Lower leg skin (tissue), 4 donors: Measurements from ENCODE around the gene TBC1D22A. TPM values are rescaled to one million over a fixed set of nuclear protein-coding genes. Genes with fewer than 3 reads are reported as not detected.
"Not testable (repeated sequence)": the region's sequence is repeated elsewhere in the genome, so short reads cannot be mapped to it uniquely, and the experiment has no call there.

ENCODE experiments used
- DNase-seq, 2 donors: peaks; one replicate each; pipeline ENCODE4 v3.0.0-alpha.2; 2019; ENCODE audit warnings: low spot score in 2 of 2
- H3K4me3 ChIP-seq: fragments of 200-600 bp; sonication (generic); 2 replicates; pipeline ENCODE4 v1.5.1; 2017; ENCODE audit warnings: mild to moderate bottlenecking, low read depth; ENCODE audit not compliant: poor library complexity, severe bottlenecking
- POLR2A ChIP-seq, 2 donors: fragments of 450-650 bp; IDR thresholded peaks; one replicate each; pipeline ENCODE4 v1.6.1; 2016 to 2017; ENCODE audit warnings: antibody characterized with exemption in 2 of 2, mild to moderate bottlenecking in 1 of 2, moderate library complexity in 1 of 2
- WGBS, 2 donors: methylation state at CpG; one replicate each; pipeline ENCODE4 v1.1.5; 2018; 5-methylcytosine and 5-hydroxymethylcytosine counted together
- intact Hi-C: fragments of 100-400 bp; cut with DNase I; formaldehyde crosslinking; loops from one replicate; pipeline ENCODE4 v1.15.0; 2023; ENCODE audit warnings: low total_unique reads
- total RNA-seq, 4 donors: library from RNA; depleted of rRNA; stranded (reverse); fragments of >200 nt; gene quantifications; one replicate each; pipeline ENCODE4 v1.1.0, GENCODE V29; 2016
- TF ChIP-seq, protein P1 (sequence below), 3 donors: fragments of 450-650 bp; IDR thresholded peaks; one replicate each; pipeline ENCODE4 v1.5.1; 2016; ENCODE audit warnings: antibody characterized with exemption in 3 of 3, mild to moderate bottlenecking in 3 of 3, moderate library complexity in 2 of 3

TBC1D22A gene
- total RNA-seq, 4 donors from 2014 or later = 21.8 to 32.3 (median 31.6) TPM

DNA sequence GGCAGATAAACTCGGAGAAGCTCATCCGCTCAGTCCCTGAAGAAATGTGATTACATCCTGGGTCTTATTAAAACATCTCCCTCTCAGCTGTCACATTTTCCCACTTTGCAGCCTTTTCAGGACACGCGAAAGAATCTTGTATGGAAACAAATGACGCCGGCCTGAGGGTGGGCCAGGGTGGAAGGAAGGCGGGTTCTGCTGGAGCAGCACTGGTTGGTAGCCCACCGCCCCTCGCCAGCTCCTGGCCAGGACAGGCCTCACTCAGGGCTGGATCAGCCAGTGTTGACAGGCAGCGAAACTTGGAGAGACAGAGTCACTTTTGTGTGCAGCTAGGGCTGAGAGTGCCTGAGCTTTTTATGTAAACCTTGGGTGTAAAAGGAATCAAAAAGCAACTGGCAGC, 371.8 kb downstream of the TBC1D22A start:
- TF ChIP-seq POLR2A (IDR thresholded peaks at IDR 0.05) = no peak
- TF ChIP-seq, protein P1, sequence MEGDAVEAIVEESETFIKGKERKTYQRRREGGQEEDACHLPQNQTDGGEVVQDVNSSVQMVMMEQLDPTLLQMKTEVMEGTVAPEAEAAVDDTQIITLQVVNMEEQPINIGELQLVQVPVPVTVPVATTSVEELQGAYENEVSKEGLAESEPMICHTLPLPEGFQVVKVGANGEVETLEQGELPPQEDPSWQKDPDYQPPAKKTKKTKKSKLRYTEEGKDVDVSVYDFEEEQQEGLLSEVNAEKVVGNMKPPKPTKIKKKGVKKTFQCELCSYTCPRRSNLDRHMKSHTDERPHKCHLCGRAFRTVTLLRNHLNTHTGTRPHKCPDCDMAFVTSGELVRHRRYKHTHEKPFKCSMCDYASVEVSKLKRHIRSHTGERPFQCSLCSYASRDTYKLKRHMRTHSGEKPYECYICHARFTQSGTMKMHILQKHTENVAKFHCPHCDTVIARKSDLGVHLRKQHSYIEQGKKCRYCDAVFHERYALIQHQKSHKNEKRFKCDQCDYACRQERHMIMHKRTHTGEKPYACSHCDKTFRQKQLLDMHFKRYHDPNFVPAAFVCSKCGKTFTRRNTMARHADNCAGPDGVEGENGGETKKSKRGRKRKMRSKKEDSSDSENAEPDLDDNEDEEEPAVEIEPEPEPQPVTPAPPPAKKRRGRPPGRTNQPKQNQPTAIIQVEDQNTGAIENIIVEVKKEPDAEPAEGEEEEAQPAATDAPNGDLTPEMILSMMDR (IDR thresholded peaks at IDR 0.05) = no peak
- no peak for DNase-seq
- 78 to 79% methylated on average over 10 of the region's 10 CpGs for WGBS, 2 donors
- intact Hi-C loops = no loop called here
- H3K4me3 ChIP-seq = no peak overlapping the region

DNA sequence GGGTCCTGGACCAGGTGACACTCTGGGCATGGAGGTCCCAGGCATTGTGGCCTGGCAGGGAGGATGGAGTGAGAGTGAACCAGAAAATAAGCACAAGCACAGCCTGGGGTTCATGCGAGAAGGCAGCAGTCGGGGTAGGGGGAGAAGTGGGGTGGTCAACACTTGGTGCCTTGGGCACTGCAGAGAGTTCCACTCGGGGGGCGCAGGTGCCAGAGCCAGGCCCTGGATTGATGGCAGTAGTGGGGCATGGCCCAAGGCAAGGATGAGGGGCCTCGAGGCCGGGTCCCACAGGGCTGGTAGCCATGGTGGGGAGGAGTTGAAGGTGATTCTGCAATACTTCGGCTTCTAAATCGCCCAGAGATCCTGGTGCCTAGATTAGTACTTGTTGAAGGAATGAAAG, 372.9 kb downstream of the TBC1D22A start:
- intact Hi-C loops = no loop called here
- no peak overlapping the region for H3K4me3 ChIP-seq
- no peak for DNase-seq
- TF ChIP-seq, protein P1 (IDR thresholded peaks at IDR 0.05) = no peak
- TF ChIP-seq POLR2A (IDR thresholded peaks at IDR 0.05) = no peak
- 82 to 85% methylated on average over 8 of the region's 8 CpGs for WGBS, 2 donors

DNA sequence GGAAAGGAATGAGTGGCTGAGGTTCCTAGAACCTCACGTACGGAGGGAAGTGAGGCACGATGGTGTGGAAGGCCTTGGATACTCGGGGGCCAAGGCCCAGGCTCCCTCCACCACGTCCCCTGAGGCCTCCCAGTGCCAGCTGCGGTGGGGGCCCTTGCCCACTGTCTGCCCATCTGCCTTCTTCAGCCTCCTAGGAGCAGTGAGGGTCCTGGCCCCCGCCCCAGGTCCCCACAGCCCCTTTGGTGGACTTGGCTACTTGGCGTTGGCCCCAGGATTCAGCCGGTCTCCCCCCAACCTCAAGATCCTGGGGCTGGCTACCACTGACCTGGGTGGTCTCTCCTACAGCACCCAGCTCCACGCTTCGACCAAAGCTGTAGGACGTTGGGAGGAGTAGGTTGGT, 373.6 kb downstream of the TBC1D22A start:
- 95% methylated on average over 12 of the region's 12 CpGs for WGBS, 2 donors

DNA sequence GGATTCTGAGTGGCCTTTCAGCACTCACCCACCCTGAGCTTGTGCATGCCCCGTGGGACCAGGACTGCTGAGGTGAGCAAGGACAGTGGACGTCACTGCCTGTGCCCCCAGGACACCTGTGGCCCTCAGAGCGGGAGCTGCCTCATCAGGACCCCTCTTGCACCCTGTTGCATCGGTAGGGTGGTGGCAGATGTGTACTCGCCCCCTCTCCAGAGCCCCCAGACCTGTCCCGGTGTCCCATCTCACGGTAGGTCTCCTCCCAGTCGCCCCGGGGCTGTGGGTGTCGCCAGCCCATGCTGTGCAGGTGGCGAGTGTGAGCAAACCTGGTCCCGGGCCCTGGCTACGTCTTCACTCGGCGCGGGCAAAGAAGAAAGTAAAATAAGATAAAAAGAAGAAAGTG, 374.2 kb downstream of the TBC1D22A start:
- H3K4me3 ChIP-seq = no peak overlapping the region
- no peak for DNase-seq
- intact Hi-C loops = no loop called here
- WGBS, 2 donors = 70 to 80% methylated on average over 13 to 16 of the region's 16 CpGs
- TF ChIP-seq, protein P1 (IDR thresholded peaks at IDR 0.05) = no peak
- TF ChIP-seq POLR2A (IDR thresholded peaks at IDR 0.05) = no peak

More for the DNA sequence above, 373.6 kb downstream of the TBC1D22A start:
- H3K4me3 ChIP-seq = no peak overlapping the region
- intact Hi-C loops = no loop called here
- DNase-seq = no peak
- TF ChIP-seq POLR2A (IDR thresholded peaks at IDR 0.05) = no peak
- TF ChIP-seq, protein P1 (IDR thresholded peaks at IDR 0.05) = no peak

DNA sequence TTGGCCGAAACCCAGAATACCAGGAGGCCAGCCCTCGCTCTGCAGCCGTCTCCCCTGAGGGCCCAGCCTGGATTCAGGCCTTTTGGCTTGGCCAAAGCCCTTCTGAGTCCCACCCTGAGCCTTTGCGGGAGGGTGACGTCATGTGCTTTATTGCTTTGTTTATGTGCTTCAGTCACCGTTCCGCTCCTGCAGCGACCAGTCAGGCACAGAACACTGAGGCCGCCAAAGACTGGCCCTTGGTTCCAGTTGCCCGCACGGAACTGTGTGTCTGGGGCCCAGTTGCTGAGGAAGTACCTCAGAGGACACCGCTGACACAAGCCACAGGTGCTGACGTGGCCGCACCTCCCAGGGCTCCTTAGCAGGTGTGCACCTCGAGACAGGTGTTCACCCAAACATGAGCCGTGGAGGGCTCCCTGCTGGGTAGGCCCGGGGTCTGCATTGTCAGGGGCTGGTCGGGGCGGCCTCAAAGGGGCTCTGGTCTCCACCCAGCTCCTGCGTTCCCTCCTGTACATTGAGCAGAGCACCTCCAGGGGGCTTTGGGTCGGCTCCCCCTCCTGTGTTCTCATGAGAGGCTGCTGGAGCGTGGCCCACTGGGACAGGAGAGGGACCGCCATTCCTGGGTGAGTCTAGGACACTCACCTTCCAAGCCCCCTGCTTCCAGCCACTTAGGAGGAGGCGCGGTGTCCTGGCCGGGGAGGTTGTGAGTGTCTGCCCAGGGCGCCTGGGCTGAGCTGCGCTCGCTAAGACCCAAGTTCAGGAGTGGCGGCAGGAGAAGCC, 376.8 kb downstream of the TBC1D22A start:
- no peak for TF ChIP-seq POLR2A (IDR thresholded peaks at IDR 0.05)
- TF ChIP-seq, protein P1 (IDR thresholded peaks at IDR 0.05) = no peak
- H3K4me3 ChIP-seq = no peak overlapping the region
- DNase-seq = no peak
- 95 to 97% methylated on average over 20 to 28 of the region's 30 CpGs for WGBS, 2 donors
- intact Hi-C loops = no loop called here

DNA sequence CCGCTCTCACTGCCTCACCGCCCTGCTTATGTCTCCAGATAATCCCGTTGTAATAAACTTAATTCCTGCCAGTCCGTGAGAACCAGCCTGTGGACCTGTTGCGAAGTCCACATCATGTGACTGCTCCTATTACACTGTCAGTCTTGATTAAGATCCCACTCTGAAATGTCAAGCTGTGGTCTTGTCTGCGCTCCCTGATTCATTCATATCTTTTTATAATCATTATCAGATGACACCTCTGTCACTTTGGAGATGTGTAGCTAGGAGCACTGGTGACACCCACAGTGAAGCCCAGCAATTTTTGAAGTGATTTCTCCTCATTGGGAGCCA, 377.3 kb downstream of the TBC1D22A start:
- 87 to 92% methylated on average over 6 of the region's 6 CpGs for WGBS, 2 donors
- H3K4me3 ChIP-seq = no peak overlapping the region
- no peak for DNase-seq
- intact Hi-C loops = no loop called here
- no peak for TF ChIP-seq POLR2A (IDR thresholded peaks at IDR 0.05)
- TF ChIP-seq, protein P1 (IDR thresholded peaks at IDR 0.05) = no peak

DNA sequence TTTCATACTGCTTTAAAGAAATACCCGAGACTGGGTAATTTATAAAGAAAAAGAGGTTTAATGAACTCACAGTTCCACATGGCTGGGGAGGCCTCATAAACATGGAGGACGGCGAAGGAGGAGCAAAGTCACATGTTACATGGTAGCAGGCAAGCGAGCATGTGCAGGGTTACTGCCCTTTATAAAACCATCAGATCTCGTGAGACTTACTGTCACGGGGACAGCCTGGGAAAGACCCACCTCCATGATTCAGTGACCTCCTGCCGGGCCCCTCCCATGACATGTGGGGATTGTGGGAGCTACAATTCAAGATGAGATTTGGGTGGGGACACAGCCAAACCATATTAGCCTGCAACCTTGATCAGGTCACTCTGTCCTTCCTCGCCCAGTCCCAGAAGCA, 378.5 kb downstream of the TBC1D22A start:
- intact Hi-C loops, DNase-seq, H3K4me3 ChIP-seq: not testable (repeated sequence)
- WGBS, 2 donors = 93 to 95% methylated on average over 8 of the region's 8 CpGs
